DMS 273 treated with DMSO at 0.1 percent for 48 hours (cell line): ENCODE data around the gene CXCL14.

Source experiments
- DNase-seq: peaks from one replicate; lab custom pipeline; 2025; lab: John Stamatoyannopoulos, UW

CXCL14 gene

GRCh38 chr5:135578685-135579341, at the start of gene CXCL14:
CXCL14 (minus strand) TSS chr5:135578991; CDS start chr5:135578778, 213 bp downstream.
- no peak for DNase-seq

GRCh38 chr5:135626636-135627035, 47.8 kb upstream of the CXCL14 start:
- no peak for DNase-seq

- DNase-seq = no peak
Observed at GRCh38 chr5:135625961-135626360, 47.2 kb upstream of the CXCL14 start.

GRCh38 chr5:135625486-135625885, 46.7 kb upstream of the CXCL14 start:
- DNase-seq = no peak

GRCh38 chr5:135625061-135625460, 46.3 kb upstream of the CXCL14 start:
- DNase-seq = no peak

GRCh38 chr5:135623186-135623715, 44.5 kb upstream of the CXCL14 start:
- no peak for DNase-seq

GRCh38 chr5:135615581-135616260, 36.9 kb upstream of the CXCL14 start:
- DNase-seq = no peak

GRCh38 chr5:135615171-135615570, 36.4 kb upstream of the CXCL14 start:
- no peak for DNase-seq

- DNase-seq = no peak
Observed at GRCh38 chr5:135609981-135610380, 31.2 kb upstream of the CXCL14 start.

- no peak for DNase-seq
Observed at GRCh38 chr5:135608761-135609443, 30.1 kb upstream of the CXCL14 start.

GRCh38 chr5:135608361-135608760, 29.6 kb upstream of the CXCL14 start:
- no peak for DNase-seq

GRCh38 chr5:135606431-135606830, 27.6 kb upstream of the CXCL14 start:
- no peak for DNase-seq

GRCh38 chr5:135605221-135605620, 26.4 kb upstream of the CXCL14 start:
- DNase-seq = no peak

GRCh38 chr5:135604056-135604455, 25.3 kb upstream of the CXCL14 start:
- no peak for DNase-seq

- no peak for DNase-seq
Observed at GRCh38 chr5:135602882-135603721, 24.3 kb upstream of the CXCL14 start.

GRCh38 chr5:135601466-135601865, 22.7 kb upstream of the CXCL14 start:
- no peak for DNase-seq

- no peak for DNase-seq
Observed at GRCh38 chr5:135600971-135601381, 22.2 kb upstream of the CXCL14 start.

- no peak for DNase-seq
Observed at GRCh38 chr5:135600152-135600570, 21.4 kb upstream of the CXCL14 start.

GRCh38 chr5:135599421-135600151, 20.8 kb upstream of the CXCL14 start:
- no peak for DNase-seq

GRCh38 chr5:135598691-135599395, 20.1 kb upstream of the CXCL14 start:
- DNase-seq = no peak

- DNase-seq = no peak
Observed at GRCh38 chr5:135596788-135597187, 18.0 kb upstream of the CXCL14 start.
